BJ (cell line): ENCODE measurements around the gene CRTC3. TPM values are rescaled to one million over a fixed set of nuclear protein-coding genes. Genes with fewer than 3 reads are reported as not detected.

Experiments
- CTCF ChIA-PET: fragments of 350-600 bp; formaldehyde crosslinking; extraction: SDS; loops from one replicate; lab custom pipeline; 2021; ENCODE audit warnings: antibody characterized with exemption, inconsistent platforms; lab: Yijun Ruan, JAX
- POLR2A ChIA-PET: fragments of 300-600 bp; sonication (Branson Sonifier 250); formaldehyde crosslinking; extraction: SDS; loops from one replicate; lab custom pipeline; 2021; ENCODE audit warnings: antibody characterized with exemption; lab: Charles Lee
- DNase-seq: peaks from one replicate; pipeline ENCODE4 v3.0.0-alpha.2; 2011; ENCODE audit warnings: low read depth
- H3K27me3 ChIP-seq: 2 replicates; pipeline ENCODE4 v1.6.0; 2011; ENCODE audit warnings: low read length; ENCODE audit not compliant: control insufficient read depth, insufficient read depth
- H3K36me3 ChIP-seq: 2 replicates; pipeline ENCODE4 v1.5.1; 2011; ENCODE audit warnings: low read length; ENCODE audit not compliant: control insufficient read depth, insufficient read depth
- H3K4me3 ChIP-seq: 2 replicates; pipeline ENCODE4 v1.5.1; 2011; ENCODE audit warnings: low read depth, mild to moderate bottlenecking, control low read depth, low read length
- polyA plus RNA-seq: library from polyadenylated mRNA; depleted of rRNA; stranded (reverse); fragments of >200 nt; gene quantifications from 2 replicates; pipeline ENCODE4 v1.2.3, GENCODE V29; 2011
- TF ChIP-seq, protein P1 (sequence below): IDR thresholded peaks from 2 replicates; pipeline ENCODE4 v1.5.1; 2011; ENCODE audit warnings: low read depth, mild to moderate bottlenecking, control low read depth, inconsistent platforms, low read length, moderate library complexity; ENCODE audit not compliant: insufficient read depth

CRTC3 gene
- polyA plus RNA-seq, 1 experiment: 28.5 TPM

DNA sequence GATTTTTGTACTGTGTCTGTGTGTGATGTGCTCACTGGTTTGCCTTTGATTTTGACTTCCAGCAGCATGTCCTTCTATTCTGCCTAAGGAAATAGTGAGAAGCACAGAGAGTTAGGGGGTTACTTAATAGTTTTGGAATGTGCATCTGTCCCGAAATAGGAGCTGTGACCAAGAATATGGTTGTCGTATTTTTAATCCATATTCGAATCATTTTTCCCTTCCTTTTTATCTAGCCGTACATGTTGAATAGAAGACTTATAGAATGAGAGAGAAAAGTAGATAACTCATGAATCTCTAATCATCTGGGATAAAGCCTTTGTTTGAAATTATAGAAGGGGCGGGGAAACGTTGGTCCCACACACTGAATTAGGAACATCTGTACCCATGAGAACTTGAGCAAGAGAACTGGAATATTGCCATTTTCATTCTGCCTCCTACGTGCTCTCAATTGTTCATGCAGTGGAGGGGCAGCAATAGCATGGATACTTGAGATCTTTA, 23.6 kb downstream of the CRTC3 start:
- DNase-seq: peak; percentile 75
- H3K27me3 ChIP-seq: no peaks in the 10 kb centered on the region
- no peaks in the 10 kb centered on the region for H3K36me3 ChIP-seq
- TF ChIP-seq, protein P1, sequence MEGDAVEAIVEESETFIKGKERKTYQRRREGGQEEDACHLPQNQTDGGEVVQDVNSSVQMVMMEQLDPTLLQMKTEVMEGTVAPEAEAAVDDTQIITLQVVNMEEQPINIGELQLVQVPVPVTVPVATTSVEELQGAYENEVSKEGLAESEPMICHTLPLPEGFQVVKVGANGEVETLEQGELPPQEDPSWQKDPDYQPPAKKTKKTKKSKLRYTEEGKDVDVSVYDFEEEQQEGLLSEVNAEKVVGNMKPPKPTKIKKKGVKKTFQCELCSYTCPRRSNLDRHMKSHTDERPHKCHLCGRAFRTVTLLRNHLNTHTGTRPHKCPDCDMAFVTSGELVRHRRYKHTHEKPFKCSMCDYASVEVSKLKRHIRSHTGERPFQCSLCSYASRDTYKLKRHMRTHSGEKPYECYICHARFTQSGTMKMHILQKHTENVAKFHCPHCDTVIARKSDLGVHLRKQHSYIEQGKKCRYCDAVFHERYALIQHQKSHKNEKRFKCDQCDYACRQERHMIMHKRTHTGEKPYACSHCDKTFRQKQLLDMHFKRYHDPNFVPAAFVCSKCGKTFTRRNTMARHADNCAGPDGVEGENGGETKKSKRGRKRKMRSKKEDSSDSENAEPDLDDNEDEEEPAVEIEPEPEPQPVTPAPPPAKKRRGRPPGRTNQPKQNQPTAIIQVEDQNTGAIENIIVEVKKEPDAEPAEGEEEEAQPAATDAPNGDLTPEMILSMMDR: no peak
- ChIA-PET POLR2A (no interaction called here), CTCF (no interaction called here)
- H3K4me3 ChIP-seq: no peak overlapping the region

DNA sequence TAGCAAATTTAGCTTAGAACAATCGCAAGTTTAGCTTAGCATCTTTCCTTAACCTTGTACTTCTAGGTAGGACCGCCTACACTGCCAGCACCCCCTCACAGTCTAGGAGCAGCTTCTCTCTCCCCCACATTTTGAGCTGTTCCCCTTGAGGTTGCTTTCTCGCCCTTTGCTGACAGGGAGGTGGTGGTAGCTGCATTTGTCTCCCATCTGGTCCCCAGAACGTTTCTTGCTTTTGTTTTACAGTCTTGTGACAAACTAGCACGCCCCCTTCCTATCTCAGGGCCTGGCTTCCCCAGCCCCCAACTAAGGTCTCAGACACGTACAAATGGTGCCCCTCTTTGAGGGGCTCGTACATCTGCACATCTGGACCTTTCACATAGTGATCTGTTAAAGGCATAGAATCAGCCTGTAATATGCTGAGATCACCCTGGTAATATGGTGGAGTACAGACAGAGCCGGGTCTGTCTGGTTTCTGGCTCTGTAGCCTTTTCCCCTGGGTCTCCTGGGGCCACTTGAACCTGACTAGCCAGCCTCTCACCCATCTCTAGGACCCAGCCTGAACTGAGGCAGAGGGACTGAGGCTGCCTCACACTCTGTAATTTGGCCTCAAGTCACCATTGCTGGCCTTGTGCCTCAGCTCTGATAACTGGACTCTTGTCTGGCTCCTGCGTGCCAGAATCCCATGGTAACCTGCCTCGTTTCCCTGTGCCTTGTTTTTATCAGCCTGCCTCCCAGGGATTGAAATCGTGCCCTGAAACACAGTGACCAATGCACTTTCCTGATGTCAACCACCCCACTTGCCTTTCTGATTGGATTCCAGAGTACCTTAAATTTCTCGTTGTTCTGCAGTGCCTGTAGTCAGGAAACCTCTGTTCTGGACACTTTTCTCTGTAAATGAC, 27.7 kb downstream of the CRTC3 start:
- TF ChIP-seq, protein P1: no peak
- POLR2A ChIA-PET: no interaction called here
- Histone ChIP-seq H3K36me3 (no peaks in the 10 kb centered on the region), H3K4me3 (no peak overlapping the region), H3K27me3 (no peaks in the 10 kb centered on the region)
- DNase-seq: peak; percentile 43
- CTCF ChIA-PET: interaction anchor here (0.7 kb wide), 2 partner anchors 62 to 151 kb away, joined by 3 read pairs; no protein-coding TSS in a partner anchor

- no peak for DNase-seq
- Histone ChIP-seq H3K4me3 (no peak overlapping the region), H3K36me3 (no peaks in the 10 kb centered on the region), H3K27me3 (no peaks in the 10 kb centered on the region)
- TF ChIP-seq, protein P1: no peak
- ChIA-PET CTCF (no interaction called here), POLR2A (no interaction called here)
These were observed 28.4 kb downstream of the CRTC3 start for GRCh38 chr15:90558171-90558573.

DNA sequence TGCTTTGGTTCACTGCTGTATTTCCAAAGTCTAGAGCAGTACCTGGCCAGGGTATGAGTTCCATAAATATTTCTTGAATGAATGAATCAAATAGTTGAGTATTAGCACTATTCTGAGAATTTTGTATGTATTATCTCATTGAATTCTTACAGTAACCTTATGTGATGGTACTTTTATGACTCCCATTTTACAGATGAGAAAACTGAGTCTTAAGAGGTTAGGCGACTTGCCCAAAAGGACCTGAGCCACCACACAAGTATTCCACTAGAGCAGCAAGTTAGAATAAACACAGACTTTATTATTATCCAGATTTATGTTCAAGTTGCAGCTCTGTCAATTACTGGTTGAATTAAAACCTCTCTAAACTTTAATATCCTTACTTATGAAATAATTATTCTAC, 29.4 kb downstream of the CRTC3 start:
- Histone ChIP-seq H3K27me3 (no peaks in the 10 kb centered on the region), H3K36me3 (no peaks in the 10 kb centered on the region), H3K4me3 (no peak overlapping the region)
- TF ChIP-seq, protein P1: no peak
- DNase-seq: no peak
- ChIA-PET CTCF (no interaction called here), POLR2A (no interaction called here)

DNA sequence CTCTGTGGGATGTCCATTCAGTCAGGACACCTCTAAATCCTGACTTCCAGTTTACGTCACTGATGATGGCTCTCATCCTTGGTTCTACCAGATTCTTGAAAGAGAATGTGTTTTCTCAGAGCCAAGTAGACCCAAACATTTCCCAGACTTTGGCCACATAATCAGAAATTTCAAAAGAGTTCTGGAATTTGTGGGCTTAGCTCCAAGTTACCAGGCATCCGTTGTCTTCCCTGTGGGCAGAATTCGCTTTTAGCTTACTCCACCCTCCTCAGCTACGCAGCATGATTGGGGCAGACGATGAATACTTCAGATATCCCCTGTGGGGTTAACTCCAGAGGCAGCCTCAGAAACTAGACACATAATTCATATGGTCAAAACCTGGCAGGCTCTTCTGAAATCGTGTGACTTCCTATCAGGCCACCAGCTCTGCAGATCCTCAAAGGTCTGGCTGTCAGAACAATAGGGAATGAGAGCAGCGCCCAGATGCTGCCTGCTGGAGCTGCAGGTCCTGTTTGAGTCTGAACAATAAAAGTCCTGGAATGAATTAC, 30.6 kb downstream of the CRTC3 start:
- TF ChIP-seq, protein P1: no peak
- ChIA-PET POLR2A (interaction anchor here (0.5 to 0.9 kb wide), 2 partner anchors 23 to 172 kb away, joined by 3 to 8 read pairs; partner anchors contain the start of gene IQGAP1), CTCF (interaction anchor here (1.0 to 1.3 kb wide), 3 partner anchors 14 to 88 kb away, joined by 3 read pairs; no protein-coding TSS in a partner anchor)
- no peaks in the 10 kb centered on the region for H3K36me3 ChIP-seq
- DNase-seq: peak; percentile 98
- H3K27me3 ChIP-seq: no peaks in the 10 kb centered on the region
- H3K4me3 ChIP-seq: no peak overlapping the region
